ENCODE measurements around the gene GGCT. TPM values are rescaled to one million over a fixed set of nuclear protein-coding genes. Genes with fewer than 3 reads are reported as not detected.

Gene GGCT
- total and polyA plus RNA-seq, 2 of the 8 experiments (the other 6 are each of a cell fraction or from before 2014, with no cell fraction given), result 50.0 to 129 TPM

GRCh38 chr7:30502470-30503251 lies 2.0 kb downstream of the GGCT start (continued):
- TF ChIP-seq NANOG (IDR thresholded peaks at IDR 0.05; ENCODE audit: insufficient read depth, low read depth, low read length, poor library complexity, severe bottlenecking) (no peak), SP1 (IDR thresholded peaks at IDR 0.05; ENCODE audit: low read depth, low read length) (no peak), BACH1 (IDR thresholded peaks at IDR 0.05; ENCODE audit: low read length) (no peak), POLR2AphosphoS5 (IDR thresholded peaks at IDR 0.05; ENCODE audit: low read depth, low read length) (no peak), CHD2 (IDR thresholded peaks at IDR 0.05; ENCODE audit: low read length) (no peak), CBX5 (IDR thresholded peaks at IDR 0.05; ENCODE audit: low read depth, low read length) (no peak), GABPA (IDR thresholded peaks at IDR 0.05; ENCODE audit: borderline replicate concordance, insufficient read depth, low read length) (no peak), EZH2 (IDR thresholded peaks at IDR 0.05; ENCODE audit: low read depth, low read length, severe bottlenecking) (no peak), ATF2 (IDR thresholded peaks at IDR 0.05; ENCODE audit: low read length) (no peak), RNF2 (IDR thresholded peaks at IDR 0.05; ENCODE audit: borderline replicate concordance, low read depth, low read length, missing control alignments, poor library complexity, severe bottlenecking) (no peak), TEAD4 (IDR thresholded peaks at IDR 0.05; ENCODE audit: low read depth, low read length) (no peak)

All from H1 (cell line).